GM12878 (cell line): ENCODE measurements around the gene SRF.

Source experiments
- CTCF ChIP-seq, 3 experiments: IDR thresholded peaks in 2 of 3; conservative IDR thresholded peaks in 1 of 3; 2 replicates each; pipeline ENCODE4 v1.5.1; 2011; ENCODE audit warnings: low read depth in 3 of 3, low read length in 3 of 3, mild to moderate bottlenecking in 3 of 3, control low read depth in 2 of 3, moderate library complexity in 2 of 3, inconsistent platforms in 1 of 3, mixed read lengths in 1 of 3; ENCODE audit not compliant: control insufficient read depth in 2 of 3, insufficient read depth in 1 of 3; ENCODE audit errors: extremely low read depth in 1 of 3
- EZH2 ChIP-seq: IDR thresholded peaks from 2 replicates; pipeline ENCODE4 v1.6.1; 2012; ENCODE audit warnings: low read depth, mild to moderate bottlenecking, control low read depth, inconsistent platforms, low read length, borderline replicate concordance; ENCODE audit not compliant: control insufficient read depth
- FOXK2 ChIP-seq: fragments of 450-650 bp; IDR thresholded peaks from 2 replicates; pipeline ENCODE4 v1.6.1; 2017; ENCODE audit warnings: mild to moderate bottlenecking, moderate library complexity
- FOXM1 ChIP-seq: IDR thresholded peaks from 2 replicates; pipeline ENCODE4 v1.6.1; 2012; ENCODE audit warnings: low read depth, mild to moderate bottlenecking, inconsistent platforms, low read length, moderate library complexity
- KDM1A ChIP-seq: fragments of 200-600 bp; sonication (generic); IDR thresholded peaks from 2 replicates; pipeline ENCODE4 v1.6.1; 2016; ENCODE audit warnings: borderline replicate concordance
- MAX ChIP-seq: IDR thresholded peaks from 2 replicates; pipeline ENCODE4 v1.6.1; 2012; ENCODE audit warnings: low read depth, low read length, improper control_type of control experiment
- MTA2 ChIP-seq: fragments of 450-650 bp; IDR thresholded peaks from 2 replicates; pipeline ENCODE4 v1.6.1; 2016; ENCODE audit warnings: low read depth, mild to moderate bottlenecking, moderate library complexity
- POLR2A ChIP-seq: IDR thresholded peaks from 2 replicates; pipeline ENCODE4 v1.6.1; 2011; ENCODE audit warnings: low read depth, mild to moderate bottlenecking, low read length
- POLR2AphosphoS5 ChIP-seq: IDR thresholded peaks from 2 replicates; pipeline ENCODE4 v1.6.1; 2011; ENCODE audit warnings: mild to moderate bottlenecking, low read length, inconsistent platforms
- TBL1XR1 ChIP-seq: IDR thresholded peaks from 2 replicates; pipeline ENCODE4 v1.6.1; 2012; ENCODE audit warnings: low read depth, low read length, improper control_type of control experiment
- ZNF274 ChIP-seq: IDR thresholded peaks from one replicate; pipeline ENCODE4 v1.8.0; 2011; ENCODE audit not compliant: insufficient read length, insufficient read depth
- ZSCAN29 ChIP-seq: fragments of 450-650 bp; IDR thresholded peaks from 2 replicates; pipeline ENCODE4 v1.6.1; 2017; ENCODE audit warnings: mild to moderate bottlenecking, moderate library complexity

DNA sequence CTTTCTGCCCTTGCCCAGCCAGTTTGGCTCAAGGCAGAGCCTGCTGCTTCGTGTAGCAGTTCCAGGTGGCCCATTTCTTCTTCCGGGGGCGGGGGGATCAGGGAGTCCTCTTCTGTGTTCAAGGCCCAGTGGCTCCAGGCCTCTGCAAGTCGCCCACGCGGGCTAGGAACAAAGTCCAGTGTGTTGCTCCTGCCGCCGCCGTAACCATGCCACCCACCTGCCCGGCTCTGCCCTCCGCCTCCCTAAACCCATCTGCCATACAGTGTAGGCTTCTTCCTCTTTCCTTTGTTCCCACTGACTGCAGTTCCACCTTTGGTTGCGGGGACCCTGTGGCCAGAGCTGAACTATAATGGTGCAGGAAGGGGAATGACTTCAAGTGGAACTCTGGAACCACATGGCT lies 43.9 kb upstream of the SRF start:
- TF ChIP-seq ZNF274 = no peak
- no peak for TF ChIP-seq TBL1XR1
- no peak for TF ChIP-seq MTA2
- TF ChIP-seq CTCF (IDR thresholded peaks at IDR 0.05 in 2 of 3, conservative IDR thresholded peaks at IDR 0.05 in 1 of 3; ENCODE audit: control insufficient read depth in 2 of 3, extremely low read depth in 1 of 3, insufficient read depth in 1 of 3, low read depth in 3 of 3, low read length in 3 of 3) = no peak
- TF ChIP-seq EZH2 = no peak
- TF ChIP-seq FOXM1 = no peak
- TF ChIP-seq KDM1A = no peak
- TF ChIP-seq FOXK2 = no peak
- TF ChIP-seq ZSCAN29 = no peak
- TF ChIP-seq MAX = no peak
- no peak for TF ChIP-seq POLR2A
- TF ChIP-seq POLR2AphosphoS5 = no peak
